H54 (cell line): ENCODE results near the gene DSPP.

Source experiments
- DNase-seq: peaks from one replicate; pipeline ENCODE4 v3.0.0; 2011; ENCODE audit warnings: low spot score, mixed read lengths; ENCODE audit not compliant: insufficient read length
- FAIRE-seq: peaks from 3 replicates; lab custom pipeline; 2011; peaks lifted over from hg19 to GRCh38; lab: Jason Lieb, UNC
- POLR2A ChIP-seq: IDR thresholded peaks from 2 replicates; pipeline ENCODE4 v1.6.1; 2011; ENCODE audit warnings: low read depth, mild to moderate bottlenecking, low read length

Gene DSPP

DNA sequence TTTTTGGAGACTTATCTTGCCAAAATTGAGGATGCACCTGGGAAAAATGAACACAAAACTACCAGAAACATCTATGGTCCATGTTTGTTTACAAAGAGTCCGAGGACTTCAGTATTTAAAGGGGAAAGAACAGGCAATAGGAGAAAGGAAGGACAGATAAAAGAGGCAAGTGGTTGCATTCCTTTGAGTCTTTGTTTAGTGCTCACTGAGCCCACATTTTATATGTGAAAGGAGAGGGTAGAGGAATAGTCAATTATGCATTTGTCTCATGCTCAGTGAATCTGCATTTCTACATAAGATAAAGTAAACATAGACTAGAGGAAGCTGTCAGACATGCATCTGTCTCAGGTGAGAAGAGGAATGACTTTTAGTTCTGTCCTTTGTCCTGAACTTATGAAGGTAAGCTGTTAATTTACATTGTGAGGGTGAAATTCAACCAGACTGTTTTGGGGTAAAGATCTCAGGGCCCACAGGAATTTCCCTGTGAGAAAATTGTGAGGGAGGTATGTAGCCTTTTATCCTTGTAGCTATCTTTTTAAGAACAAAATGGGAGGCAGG, 46.2 kb downstream of the DSPP start:
- no peak for TF ChIP-seq POLR2A
- FAIRE-seq: no peak
- DNase-seq: no peak

DNA sequence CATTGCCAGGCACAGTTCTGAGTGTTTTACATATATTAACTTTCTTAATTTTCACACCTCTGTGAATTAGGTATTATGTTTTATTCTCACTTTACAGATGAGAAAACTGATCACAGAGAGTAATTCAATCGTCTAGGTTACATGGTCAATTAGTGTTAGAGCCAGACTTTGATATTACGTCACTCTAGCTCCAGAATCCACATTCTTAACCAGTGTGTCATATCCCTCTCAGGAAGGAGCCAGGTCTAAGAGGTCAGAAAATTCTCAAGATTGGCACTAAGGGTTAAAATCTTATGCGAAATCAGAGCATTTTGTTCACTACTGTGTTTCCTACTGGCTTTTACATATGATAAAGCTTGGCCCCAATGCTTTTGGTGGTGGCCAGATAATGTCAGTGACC, 49.2 kb downstream of the DSPP start:
- TF ChIP-seq POLR2A: no peak
- peak; percentile 7 for DNase-seq

DNA sequence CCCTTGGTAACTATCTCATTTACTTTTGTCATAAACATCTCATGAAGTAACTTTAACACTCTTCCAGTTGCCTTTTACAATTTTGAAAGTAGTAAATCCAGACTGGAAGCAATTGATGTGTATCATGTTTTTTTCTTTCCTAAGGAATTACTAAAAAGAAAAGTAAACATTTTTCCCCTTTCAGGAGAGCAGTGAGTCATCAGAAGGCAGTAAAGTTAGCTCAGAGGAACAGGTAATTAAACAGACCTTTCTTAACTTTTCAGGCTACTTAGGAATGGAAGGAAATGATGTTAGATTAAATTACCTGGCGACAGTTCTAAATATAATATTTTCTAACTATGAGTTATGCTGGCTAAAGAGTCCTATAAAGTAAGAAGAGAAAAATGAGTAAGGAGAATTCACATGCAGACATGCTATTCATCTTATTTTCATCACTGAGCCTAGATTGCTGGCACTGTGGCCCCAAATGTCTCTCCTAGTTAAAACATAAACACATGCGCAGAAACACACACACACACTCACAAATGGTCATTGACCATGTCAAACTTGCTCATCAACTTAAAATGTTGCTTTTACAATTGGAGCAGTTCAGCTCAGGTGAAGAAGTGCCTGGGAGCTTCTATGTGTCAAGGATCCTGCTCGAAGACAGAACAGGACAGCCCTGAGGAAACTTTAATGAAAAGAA, 51.1 kb downstream of the DSPP start:
- no peak for DNase-seq
- no peak for FAIRE-seq
- TF ChIP-seq POLR2A: no peak

More for the DNA sequence above, 49.2 kb downstream of the DSPP start:
- peak; percentile 71 for FAIRE-seq

DNA sequence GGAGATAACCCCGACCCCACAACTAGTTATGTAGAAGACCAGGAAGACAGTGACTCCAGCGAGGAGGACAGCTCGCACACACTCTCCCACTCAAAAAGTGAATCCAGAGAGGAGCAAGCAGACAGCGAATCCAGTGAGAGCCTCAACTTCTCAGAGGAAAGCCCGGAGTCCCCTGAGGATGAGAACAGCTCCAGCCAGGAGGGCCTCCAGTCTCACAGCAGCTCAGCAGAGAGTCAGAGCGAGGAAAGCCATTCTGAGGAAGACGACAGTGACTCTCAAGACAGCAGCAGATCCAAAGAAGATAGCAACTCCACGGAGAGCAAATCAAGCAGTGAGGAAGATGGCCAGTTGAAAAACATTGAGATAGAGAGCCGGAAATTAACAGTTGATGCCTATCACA, 54.5 kb downstream of the DSPP start:
- FAIRE-seq: no peak
- DNase-seq: no peak
- no peak for TF ChIP-seq POLR2A
